ENCODE data around the gene ZNF507.
A peak's percentile ranks its signal among the peaks of the same experiment; 100 is the strongest.

ZNF507 gene

GRCh38 chr19:32345261-32346207, at the start of gene ZNF507:
Gene ZNF507, plus strand, starts transcription at chr19:32345610. Its CDS starts 7,221 bp downstream, at chr19:32352831.
- peak; percentile 80 for DNase-seq

- no peak for DNase-seq
These were observed 48.7 kb upstream of the ZNF507 start for GRCh38 chr19:32296694-32297093.

DNA sequence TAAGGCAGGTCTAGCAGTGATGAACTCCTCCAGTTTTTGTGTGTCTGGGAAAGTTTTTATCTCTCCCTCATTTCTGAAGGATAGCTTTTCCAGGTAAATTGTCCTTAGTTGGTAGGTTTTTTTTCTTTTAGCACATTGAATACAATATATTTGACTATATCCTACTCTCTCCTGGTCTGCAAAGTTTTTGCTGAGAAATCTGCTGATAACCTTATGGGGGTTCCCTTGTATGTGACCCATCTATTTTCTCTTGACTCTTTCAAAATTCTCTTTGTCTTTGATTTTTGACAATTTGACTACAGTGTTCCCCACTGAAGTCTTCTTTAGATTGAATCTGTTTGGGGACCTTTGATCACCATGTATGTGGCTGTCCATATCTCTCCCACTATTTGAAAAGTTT, 42.6 kb upstream of the ZNF507 start:
- no peak for DNase-seq

DNA sequence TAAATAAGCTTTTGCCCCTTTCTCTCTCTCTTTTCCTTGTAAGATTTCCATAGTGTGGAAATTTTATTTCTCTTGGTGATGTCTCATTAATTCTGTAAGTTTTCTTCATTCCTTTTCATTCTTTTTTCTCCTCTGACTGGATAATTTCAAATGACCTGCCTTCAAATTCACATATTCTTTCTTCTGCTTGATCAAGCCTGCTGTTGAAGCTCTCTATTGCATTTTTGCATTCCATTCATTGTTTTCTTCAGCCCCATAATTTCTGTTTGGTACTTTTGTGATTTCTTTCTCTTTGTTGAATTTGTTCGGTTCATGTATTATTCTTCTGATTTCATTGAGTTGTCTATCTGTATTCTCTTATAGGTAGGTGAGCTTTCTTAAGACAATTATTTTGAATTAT, 42.2 kb upstream of the ZNF507 start:
- DNase-seq: no peak

DNA sequence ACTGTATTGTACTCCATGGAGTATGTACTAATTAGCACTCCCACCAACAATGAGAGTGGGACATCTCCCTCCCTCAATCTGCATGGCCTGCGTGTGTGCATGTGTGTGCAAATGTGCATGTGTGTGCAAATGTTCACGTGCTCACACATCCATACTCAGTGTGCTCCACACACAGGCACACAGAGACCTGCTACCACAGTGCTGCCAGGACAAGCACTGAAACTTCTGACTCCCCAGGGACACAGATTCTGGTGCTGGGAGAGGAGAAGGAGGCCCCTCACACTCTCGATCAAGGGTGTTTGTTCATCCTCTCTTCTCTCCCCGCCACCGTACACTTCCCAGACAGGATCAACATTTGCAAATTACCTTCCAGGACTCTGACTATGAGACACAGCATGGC, 37.8 kb upstream of the ZNF507 start:
- DNase-seq: no peak

DNA sequence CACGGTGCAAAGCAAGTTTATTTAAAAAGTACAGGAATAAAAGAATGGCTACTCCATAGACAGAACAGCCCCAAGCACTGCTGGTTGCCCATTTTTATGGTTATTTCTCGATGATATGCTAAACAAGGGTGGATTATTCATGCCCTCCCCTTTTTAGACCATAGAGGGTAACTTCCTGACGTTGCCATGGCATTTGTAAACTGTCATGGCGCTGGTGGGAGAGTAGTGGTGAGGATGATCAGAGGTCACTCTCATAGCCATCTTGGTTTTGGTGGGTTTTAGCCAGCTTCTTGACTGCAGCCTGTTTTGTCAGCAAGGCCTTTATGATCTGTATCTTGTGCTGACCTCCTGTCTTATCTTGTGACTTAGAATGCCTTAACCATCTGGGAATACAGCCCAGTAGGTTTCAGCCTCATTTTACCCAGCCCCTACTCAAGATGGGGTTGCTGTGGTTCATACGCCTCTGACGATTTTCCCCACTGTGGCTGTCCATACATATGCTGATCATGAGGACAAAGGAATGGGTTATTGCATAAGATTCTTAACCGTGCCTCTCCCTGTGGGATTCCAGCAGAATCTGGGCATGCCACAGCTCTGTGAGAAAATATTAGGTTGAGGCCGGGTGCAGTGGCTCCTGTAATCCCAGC, 36.9 kb upstream of the ZNF507 start:
- DNase-seq: no peak

DNA sequence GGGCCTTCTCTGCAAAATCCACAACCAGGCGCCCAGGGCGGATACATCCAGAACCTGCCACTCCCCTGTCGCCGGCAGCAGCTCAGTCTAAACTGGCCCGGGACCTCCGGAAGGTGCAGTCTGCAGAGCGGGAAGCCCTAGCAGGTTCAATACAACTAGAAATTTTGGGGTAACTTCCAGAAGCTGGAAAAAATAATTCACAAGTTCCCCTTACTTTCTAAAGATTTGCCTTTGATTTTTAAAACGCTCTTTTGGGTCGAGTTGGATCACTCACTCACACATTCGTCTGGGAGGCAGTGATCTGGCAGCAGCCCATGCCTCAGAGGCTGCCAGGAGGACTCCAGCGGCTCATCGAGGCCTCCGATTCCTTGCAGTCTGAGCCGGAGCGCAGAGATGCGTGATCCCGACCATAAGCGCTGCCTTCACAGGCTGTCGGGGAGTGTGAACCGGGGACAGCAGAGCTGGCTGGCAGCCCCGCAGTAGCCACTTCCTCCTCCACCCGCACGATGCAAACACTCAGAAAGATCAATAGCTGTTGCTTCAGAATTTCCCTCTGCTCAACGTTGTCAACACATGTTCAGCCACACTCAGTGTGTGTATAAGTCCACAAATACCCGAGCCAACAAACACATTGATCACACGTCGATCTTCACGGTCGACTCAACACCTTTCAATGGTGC, 35.6 kb upstream of the ZNF507 start:
- DNase-seq: no peak

GRCh38 chr19:32311371-32311770, 34.0 kb upstream of the ZNF507 start:
- DNase-seq: no peak

DNA sequence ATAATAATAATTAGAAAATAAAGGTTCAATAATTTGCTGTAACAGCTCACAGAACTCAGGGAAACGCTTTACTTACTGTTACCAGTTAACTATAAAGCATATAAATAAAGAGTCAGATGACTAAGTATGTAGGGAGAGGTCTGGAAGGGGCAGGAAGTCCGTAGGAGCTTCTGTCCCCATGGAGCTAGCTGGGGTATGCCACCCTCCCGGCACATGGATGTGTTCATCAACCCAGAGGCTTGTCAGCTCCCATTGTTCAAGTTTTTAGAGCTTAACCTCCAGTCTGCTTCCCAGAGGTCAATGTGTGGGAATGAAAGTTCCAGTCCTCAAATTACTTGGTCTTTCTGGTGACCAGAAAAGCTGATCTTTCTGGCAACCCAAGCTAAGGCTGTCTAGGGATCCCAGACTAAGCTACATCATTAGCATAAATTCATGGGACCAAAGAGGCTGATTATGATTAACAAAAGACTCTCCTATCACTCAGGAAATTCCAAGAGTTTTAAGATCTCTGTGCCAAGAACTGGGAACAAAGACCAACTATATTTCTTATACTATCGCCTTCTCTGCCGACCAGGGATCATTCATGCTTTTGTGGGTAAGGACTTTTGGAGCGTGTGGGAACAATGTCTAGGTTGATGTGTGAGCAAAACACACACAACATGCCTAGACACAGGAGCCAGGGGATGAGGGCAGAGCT, 31.7 kb upstream of the ZNF507 start:
- DNase-seq: no peak

GRCh38 chr19:32316034-32316433, 29.4 kb upstream of the ZNF507 start:
- DNase-seq: no peak

- DNase-seq: no peak
These were observed 28.3 kb upstream of the ZNF507 start for GRCh38 chr19:32317086-32317485.

DNA sequence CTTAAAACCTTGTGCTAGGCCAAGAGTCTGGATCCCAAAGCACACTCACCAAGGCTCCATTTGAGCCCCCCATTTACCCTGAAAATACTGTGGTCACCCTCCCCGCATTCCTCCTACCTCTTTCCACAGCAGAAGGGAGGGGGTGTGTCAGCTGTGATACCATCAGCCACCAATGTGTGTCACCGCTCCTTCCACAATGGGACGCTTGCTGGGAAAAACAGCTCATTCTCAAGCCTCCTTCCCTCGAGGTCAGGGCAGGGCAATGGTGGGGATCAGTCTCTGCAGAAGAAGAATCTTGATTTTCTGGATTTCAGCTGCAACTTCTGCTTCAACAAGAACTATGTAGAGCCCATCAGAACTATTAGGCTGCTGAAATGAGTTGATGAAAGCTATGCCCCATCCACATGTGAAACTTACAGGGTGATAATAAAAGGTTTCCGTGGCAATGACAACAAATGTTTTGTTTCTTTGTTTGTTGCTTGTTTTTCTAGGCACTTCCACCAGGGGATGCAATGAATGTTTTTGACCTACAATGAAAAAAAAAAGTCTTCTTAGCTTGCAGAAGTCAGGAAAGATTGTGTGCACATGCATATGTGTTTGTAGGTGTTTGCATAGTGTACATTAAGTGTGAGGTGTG, 26.4 kb upstream of the ZNF507 start:
- no peak for DNase-seq

- DNase-seq: no peak
These were observed 22.9 kb upstream of the ZNF507 start for GRCh38 chr19:32322541-32322940.

GRCh38 chr19:32324631-32325285, 20.7 kb upstream of the ZNF507 start:
- no peak for DNase-seq

- DNase-seq: no peak
These were observed 15.1 kb upstream of the ZNF507 start for GRCh38 chr19:32330213-32330857.

- DNase-seq: no peak
These were observed 12.2 kb upstream of the ZNF507 start for GRCh38 chr19:32333227-32333626.

GRCh38 chr19:32336259-32337083, 8.9 kb upstream of the ZNF507 start:
- no peak for DNase-seq

GRCh38 chr19:32337084-32337808, 8.2 kb upstream of the ZNF507 start:
- DNase-seq: no peak

- no peak for DNase-seq
These were observed 6.0 kb upstream of the ZNF507 start for GRCh38 chr19:32339423-32339822.

Data from activated T-cell treated with anti-CD3 and anti-CD28 coated beads for 4 hours (primary cell).